Esophagus muscularis mucosa (tissue), 4 donors: ENCODE results near the gene ABHD18.

Experiments used
- CTCF ChIP-seq, 3 experiments: fragments of 200-600 bp in 2 of 3; fragments of 450-650 bp in 1 of 3; sonication (generic) in 2 of 3; IDR thresholded peaks; one replicate each; pipeline ENCODE4 v1.5.1; 2017 to 2019; ENCODE audit warnings: antibody characterized with exemption in 3 of 3, mild to moderate bottlenecking in 2 of 3, moderate library complexity in 1 of 3
- EP300 ChIP-seq: sonication (generic); formaldehyde crosslinking; IDR thresholded peaks from one replicate; pipeline ENCODE4 v1.6.1; 2017; ENCODE audit warnings: antibody characterized with exemption
- POLR2A ChIP-seq: fragments of 450-650 bp; IDR thresholded peaks from one replicate; pipeline ENCODE4 v1.6.1; 2017; ENCODE audit warnings: antibody characterized with exemption, moderate library complexity, mild to moderate bottlenecking, low read depth
- POLR2AphosphoS5 ChIP-seq, 2 donors: sonication (generic); formaldehyde crosslinking; IDR thresholded peaks; one replicate each; pipeline ENCODE4 v1.6.1; 2017; ENCODE audit warnings: antibody characterized with exemption in 2 of 2

GRCh38 chr4:127967141-127967775 lies 2.1 kb downstream of the ABHD18 start:
- no peak for TF ChIP-seq POLR2A
- TF ChIP-seq CTCF (IDR thresholded peaks at IDR 0.05) = no peak
- TF ChIP-seq EP300 = no peak
- TF ChIP-seq POLR2AphosphoS5 (IDR thresholded peaks at IDR 0.05) = no peak
